Stromal cell of bone marrow (primary cell): ENCODE measurements around the gene HOXA10.

Experiments used
- DNase-seq: peaks from one replicate; pipeline ENCODE4 v3.0.0-alpha.2; 2012; ENCODE audit warnings: low read depth

Gene HOXA10

DNA sequence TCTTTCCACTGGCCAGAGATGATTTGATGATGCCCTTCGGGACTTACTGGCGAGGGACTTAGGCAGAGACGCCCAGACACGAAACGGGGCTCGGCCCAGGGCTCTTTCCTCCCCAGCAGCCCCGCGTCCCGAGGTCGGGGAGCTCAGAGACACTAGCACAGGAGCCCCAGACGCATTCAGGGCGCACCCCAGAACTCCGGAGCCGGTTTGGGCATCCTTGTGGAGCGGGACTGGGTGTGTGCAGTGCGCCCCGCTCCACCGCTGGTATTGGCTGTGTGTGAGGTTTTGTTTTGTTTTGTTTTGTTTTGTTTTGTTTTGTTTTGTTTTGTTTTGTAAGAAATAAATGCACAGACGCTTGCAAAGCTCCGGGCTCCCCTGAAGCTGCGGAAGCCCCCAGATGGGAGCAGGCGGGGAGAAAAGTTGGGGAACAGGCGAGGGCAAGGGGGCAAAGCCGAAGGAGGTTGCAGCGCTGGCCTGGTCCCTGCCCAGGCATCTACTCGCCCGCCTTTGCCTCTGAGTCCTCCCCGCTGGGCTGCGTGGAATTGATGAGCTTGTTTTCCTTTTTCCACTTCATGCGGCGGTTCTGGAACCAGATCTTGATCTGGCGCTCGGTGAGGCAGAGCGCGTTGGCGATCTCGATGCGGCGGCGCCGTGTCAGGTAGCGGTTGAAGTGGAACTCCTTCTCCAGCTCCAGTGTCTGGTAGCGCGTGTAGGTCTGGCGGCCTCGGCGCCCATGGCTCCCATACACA is 28.8 kb downstream of the HOXA10 start:
- no peak for DNase-seq

DNA sequence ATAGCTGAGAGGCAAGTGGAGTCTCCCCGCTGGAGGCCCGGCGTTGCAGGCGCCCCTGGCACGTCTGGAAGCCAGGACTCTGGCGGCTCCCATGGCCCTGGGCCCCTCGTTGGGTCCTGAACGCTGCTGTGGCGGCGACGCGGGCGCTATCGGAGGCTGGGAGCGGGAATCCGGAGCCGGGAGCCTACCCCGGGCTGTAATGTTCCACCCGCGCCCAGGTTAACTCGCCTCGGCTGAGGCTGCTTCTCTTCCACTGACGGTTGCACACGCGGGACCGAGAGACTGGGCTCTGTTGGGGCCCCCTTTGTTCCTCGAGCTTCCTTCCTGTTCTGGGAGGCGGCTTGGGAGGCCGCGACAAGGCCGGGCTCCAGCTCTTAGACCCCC is 29.3 kb downstream of the HOXA10 start:
- no peak for DNase-seq

DNA sequence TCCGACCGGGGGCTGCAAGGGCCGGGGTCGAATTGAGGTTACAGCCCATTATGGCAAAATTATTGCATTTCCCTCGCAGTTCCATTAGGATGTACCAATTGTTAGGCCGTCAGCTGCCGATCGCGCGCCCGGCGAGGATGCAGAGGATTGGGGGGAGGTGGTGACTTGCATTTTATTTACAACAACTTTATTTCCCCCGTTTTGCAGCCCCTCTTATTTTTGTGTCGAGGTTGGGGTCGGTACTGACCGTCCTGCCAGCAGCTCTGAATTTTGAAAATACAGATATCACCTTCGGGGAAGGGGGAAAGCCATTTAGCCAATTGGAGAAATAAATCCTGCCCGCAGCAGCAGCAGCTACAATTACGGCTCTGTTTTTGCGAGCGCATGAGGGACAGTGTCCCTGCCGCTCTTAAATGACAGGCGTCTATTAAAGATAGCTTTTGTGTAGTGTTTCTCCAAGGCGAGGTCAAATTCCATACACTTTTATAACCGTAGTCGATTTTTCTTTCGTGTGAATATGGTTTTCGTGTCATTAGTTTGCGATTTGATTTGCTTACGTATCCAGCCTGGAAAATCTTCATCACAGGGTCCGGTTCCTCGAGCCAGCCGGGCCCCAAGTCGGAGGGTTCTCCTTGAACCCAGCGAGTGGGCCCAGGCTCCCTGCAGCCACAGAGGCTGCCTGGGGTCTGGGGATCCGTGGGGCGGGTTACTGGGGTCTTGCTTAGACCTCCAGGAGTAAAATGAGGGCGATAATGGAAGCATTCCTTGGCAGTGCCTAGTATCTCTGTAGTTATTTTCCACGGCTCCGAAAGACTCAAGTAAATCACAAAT is 30.0 kb downstream of the HOXA10 start:
- no peak for DNase-seq

DNA sequence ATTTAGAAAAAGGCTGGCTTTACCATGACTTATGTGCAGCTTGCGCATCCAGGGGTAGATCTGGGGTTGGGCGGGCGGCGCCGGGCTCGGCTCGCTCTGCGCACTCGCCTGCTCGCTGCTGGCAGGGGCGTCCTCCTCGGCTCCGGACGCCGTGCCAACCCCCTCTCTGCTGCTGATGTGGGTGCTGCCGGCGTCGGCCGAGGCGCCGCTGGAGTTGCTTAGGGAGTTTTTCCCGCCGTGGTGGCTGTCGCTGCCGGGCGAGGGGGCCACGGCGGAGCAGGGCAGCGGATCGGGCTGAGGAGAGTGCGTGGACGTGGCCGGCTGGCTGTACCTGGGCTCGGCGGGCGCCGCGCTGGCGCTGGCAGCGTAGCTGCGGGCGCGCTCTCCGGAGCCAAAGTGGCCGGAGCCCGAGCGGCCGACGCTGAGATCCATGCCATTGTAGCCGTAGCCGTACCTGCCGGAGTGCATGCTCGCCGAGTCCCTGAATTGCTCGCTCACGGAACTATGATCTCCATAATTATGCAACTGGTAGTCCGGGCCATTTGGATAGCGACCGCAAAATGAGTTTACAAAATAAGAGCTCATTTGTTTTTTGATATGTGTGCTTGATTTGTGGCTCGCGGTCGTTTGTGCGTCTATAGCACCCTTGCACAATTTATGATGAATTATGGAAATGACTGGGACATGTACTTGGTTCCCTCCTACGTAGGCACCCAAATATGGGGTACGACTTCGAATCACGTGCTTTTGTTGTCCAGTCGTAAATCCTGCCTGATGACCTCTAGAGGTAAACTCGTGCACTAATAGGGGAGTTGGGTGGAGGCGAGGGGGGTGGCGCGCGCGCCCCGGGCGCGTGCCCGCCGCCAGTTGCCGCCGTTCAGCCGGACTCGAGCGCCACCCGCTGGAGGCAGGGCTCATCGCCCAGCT is 30.8 kb downstream of the HOXA10 start, which contains the start of gene HOXA5:
HOXA5 (minus strand) TSS at position 659 of the 927 bp plus-strand sequence; CDS start at position 585, 74 bp downstream.
- peak; percentile 88 for DNase-seq

DNA sequence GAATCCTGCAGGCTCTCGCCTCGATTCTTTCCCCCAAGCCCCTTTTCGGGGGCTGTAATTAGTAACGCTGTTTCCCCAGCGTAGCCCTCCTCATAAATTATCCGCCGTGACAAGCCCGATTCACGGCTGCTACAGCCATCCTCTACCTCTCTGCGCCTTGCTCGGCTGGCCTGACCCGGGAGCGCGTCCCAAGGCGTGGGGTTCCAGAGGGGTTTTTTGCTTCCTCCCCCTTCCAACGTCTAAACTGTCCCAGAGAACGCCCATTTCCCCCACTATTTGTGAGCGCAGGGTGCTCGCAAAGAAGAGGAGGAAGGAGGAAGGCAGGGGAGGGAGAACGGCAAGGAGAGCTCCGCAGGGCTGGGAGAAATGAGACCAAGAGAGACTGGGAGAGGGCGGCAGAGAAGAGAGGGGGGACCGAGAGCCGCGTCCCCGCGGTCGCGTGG is 31.5 kb downstream of the HOXA10 start:
- no peak for DNase-seq

DNA sequence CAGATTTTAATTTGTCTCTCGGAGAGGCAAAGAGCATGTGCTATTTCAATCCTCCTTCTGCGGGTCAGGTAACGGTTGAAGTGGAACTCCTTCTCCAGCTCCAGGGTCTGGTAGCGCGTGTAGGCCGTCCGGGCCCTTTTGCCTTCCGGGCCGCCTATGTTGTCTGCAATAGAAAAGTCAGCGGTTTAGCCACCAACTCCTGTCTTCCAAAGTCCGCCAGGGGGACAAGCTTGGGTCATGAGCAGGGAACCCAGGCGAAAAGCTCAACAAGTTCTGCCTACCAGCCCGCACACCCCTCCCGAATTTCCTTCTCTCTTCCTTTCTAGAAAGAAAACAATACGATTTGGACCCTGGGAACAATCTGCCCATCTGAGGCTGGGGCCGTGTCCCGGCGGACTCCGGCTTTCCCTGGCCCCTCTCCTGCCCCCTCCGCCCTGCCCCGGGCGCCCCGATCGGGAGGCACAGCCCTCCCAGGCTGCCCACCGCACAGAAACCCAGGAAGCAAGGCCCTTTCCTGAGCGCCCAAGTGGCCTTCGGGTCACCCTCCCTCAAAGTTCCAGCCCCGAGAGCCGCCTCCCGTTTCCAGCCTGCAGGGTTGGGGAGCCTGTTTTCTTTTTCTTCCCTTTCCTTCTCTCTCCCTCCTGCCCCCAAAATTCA is 32.1 kb downstream of the HOXA10 start:
- DNase-seq, result no peak

DNA sequence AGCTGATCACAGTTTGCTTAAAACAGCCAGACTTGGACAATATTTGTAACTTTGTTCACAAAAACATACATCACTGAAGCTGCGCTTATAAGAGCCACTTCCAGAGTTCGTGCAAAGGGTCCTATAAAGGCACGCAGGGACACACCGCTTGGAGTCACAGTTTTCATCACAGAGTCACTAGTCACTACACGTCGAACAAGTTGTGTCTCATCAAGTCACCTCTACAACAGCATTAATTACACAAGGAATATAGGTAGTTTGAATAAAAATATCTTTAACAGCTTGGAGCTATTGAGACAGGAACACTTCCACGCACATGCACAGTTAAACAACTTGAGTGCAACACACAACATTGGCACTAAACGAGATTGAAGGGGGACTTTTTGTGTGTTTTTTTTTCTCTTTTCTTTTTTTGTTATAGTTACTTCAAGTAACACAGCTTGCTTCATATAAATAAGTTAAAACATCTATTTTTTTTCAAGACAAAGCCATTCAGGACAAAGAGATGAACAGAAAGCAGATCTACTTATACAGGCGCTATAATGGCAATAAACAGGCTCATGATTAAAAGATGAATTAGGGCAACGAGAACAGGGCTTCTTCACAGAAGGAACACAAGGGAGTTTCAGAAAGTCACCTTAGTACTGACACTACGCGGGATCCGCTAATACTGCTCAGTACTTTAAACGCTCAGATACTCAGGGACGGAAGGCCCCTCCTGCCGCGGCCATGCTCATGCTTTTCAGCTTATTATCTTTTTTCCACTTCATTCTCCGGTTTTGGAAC is 32.8 kb downstream of the HOXA10 start:
- no peak for DNase-seq

DNA sequence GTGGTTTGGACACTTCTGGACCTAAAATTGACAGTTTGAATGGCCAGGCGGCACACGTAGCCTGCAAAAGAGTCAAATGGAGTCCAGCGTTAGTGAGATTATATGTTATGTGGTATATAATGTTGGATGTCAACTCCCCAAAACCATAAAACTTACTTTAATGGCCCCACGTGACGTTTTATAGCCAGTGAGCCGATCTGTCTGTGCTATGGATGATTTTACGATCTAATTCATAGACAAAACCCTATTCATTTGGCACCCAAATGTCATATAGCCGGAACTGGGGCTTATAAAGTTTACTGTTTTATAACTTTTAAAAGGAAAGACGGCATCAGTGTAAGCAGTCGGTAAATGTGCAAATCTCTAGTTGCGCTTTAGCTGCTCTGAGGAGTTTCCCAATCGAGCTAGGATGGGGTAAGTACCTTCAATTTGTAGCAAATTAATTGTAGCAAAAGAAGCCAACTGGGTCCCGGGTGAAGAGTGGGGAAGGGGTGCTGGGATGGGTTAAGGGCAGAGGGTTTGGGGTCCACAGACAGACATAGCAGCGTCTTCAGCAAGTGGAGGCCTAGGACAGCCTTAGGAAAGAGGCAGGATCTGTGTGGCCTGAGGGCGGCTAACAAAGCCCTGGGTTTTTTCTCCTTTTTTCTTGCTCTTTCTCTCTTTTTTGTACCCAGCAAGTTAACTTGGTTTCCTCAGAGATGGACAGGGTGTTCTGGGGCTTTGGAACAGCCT is 33.8 kb downstream of the HOXA10 start:
- no peak for DNase-seq

DNA sequence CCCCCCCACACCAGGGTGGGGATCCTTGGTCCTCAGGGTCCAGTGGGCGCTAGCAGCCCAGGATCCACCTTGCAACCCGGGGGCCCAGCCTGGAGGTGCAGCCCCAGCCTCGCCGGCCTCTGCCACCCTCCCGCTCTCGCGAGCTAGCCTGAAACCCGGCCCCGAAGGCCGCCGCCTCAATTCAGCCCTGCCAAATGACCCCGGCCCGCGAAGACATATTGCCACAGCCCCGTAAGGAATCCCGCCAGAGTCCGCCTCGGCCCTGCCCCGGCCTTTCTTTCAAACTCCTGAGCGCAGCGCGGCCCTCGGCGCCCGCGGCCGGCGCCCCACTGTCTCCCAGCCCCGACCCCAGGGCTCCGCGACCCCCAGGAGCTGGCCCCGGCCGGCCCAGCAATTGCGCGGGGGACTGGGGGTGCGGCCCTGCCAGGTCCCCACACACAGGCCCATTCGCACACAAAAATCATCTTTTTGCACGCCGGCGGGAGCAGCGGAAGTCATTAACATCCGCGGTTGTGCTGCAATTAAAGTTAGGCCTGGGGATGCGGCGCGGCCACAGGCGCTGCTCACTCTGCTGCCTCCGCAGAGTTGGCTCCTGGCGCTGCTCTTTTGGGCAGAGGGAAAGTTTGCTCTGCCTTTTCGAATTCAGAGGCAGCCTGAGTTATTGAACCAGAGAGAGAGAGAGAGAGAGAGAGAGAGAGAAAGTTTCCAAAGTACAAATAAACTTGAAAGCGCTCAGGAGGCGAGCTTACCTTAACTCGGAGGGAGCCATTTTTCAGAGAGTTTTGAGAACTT is 34.6 kb downstream of the HOXA10 start:
- DNase-seq, result no peak

DNA sequence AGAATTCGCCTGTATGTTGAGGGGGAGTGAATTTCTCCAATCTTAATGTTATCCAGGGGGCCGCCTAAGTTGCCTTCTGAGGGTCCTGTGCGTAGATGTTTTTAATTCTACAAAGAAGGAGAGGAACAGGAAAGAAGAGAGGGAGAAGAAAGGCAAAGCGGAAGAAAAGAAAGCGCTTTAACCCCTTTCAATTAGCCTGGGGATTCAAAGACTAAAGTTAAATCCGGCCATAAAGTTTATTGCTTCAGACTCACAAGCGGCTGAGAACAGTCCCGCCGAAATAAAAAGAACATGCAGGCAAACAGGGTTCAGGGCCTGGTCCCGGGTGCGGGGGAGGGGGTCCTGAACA is 35.2 kb downstream of the HOXA10 start:
- no peak for DNase-seq

DNA sequence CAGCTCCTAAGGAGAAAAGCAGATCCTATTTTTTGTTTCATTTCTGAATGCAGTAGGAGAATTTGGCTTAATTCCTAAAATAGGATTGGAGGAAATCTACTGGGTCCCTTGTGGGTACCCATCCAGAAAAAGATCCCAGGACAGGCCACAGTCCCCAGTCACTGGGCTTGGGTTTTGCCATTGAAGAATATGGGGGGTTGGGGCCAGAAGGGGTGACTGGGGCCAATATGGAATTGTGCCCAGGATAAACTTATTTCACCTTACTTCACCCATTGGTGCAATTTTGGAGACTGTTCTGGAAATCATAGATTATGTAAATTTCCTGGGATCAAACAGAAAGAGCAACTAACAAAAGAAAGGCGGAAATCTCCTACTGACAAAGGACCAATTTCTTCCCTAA is 35.6 kb downstream of the HOXA10 start:
- no peak for DNase-seq

DNA sequence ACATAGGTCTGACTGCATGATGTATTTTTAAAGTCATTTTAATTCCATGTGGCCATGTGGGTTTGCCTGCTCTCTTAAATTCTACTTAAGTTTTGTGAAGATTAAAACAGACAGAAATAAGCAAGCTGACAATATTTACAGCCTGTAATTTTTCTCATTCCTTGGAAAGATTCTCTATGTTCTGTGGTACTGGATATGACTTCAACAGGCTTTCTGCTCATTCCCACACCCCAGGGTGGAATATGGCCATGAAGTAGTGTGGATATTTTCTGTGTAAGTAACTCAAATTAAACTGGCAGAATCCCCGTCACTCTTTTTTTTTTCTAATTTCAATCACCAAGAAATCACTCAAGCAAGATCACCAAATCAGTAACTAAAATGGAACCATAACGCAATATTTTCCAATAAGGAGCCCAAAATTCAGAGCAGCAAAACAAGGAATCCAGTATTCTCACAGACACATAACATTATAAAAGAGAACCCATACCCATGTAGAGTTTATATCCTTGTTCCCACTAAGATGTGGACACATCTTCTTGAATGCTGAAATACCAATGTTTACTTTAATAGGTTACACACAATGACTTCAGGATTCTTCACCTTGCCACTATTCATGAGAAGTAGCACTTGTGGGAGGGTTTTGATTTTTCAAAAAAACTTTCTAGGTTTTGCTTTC is 36.3 kb downstream of the HOXA10 start:
- DNase-seq, result no peak

DNA sequence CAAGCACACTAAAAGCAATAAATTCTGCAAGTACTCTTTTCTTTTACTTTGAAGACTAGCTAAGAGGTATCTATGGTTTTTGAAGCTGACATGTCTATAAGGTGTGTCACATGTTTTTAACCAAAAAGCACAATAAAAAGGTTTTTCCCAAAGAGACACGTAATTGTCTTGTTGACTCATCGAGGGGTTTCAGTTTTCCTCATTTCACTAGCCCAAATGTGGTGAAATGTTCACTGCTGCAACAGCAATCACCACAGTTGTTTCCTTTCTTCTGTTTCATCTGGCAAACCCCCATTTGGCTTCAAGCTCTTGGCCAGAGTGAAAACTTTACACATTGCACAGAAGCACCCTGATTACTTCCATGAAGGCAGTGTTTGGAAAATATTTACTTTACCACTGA is 39.7 kb downstream of the HOXA10 start:
- peak; percentile 97 for DNase-seq

DNA sequence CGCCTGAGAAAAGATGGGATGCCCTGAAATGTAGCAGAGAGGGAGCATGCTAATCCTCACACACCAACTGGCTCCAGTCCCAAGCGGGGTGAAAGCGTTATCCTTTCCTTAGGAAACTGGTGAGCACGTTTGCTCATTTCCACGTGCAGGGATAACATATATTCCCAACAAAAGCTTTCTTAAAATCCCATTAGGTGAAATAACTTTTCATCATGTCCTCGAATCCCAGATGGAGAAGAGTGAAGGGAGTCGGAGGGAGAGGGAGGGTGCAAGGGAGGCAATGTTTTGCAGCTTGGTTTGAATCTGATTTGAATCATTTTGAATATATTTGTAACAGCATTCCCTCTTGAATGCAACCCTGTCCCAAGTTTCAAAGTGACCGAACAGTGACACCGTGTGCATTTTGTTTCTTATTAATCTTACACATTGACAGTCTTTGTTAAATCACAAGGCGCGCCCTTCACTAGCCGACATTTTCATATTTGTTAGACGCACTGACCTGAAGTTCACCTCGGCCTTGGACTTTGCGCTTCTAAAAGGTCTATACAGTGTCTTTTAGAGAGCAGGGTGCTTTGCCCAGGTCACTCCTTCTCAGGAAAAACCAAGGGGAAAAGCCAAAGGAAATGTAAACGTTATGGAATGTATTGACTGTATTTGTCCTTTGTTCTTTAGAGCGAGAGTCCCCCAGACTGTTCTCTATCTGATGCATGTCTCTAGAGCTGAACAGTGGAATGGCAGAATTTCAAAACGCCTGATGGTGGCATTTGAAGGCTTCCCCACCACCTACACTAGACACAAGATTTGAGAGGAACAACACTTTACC is 40.5 kb downstream of the HOXA10 start:
- no peak for DNase-seq

DNA sequence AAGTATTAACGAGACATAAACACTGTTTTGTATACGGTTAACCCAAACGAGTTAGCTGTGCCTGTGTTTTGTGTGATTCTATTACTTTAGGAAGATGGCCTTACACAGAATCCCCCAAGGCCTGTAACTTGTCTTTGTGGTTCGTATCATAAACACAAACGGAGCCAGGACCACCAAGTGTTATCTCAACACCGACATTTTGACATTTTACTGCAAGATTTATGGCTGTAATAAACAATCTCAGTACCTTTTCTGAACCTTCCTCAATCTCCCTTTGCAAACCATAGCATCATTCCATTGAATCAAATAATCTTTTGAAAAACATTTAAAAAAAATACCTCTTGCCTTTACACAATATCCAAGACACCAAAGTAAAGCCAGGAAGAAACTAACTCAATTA is 41.1 kb downstream of the HOXA10 start:
- no peak for DNase-seq

DNA sequence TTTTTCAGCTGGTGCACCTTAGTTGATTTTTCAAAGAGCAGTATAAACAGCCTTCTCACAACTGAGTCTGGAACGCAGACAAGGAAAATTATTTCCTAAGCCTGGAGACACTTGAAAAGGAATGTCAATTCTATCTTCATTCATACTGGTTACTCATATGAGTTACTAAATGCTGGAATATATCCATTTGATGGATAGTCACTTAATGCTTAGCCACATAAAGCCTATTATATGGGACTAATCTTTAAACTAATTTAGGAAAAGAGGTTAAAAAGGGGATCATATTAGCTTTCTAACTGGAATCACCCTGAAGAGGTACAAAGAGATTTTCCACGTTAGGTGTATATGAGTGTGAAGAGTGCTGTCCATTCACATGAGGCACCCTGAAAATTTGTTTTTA is 41.9 kb downstream of the HOXA10 start:
- no peak for DNase-seq

DNA sequence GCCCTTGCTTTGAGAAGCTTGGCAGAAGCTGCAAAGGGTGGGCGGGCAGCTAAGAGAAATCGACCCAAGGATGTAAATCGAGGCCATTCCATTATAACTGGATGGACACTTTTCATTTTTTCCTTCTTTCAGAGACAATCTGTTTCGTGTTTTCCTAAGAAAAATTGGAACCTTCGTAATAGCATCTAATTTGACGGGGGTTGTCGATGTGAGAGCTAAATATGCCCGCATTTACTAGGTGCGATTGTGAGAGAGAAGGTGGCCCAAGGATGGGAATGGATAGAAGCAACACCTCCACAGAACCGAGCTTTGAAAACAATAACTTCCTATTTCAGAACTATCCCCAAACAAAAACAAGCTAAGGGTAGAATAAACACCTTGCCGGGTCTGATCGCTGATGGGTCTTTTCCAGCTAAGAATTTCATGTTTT is 42.7 kb downstream of the HOXA10 start:
- DNase-seq, result no peak
